Caki2 (cell line): ENCODE data around the gene GPR141. TPM values are rescaled to one million over a fixed set of nuclear protein-coding genes. Genes with fewer than 3 reads are reported as not detected.

Experiments
- DNase-seq: peaks from one replicate; pipeline ENCODE4 v3.0.0-alpha.2; 2015; ENCODE audit warnings: low read depth
- in situ Hi-C: cut with HindIII; loops from 2 replicates; pipeline ENCODE4 v1.10.0; 2016; ENCODE audit warnings: low sequenced_read_pairs, low pct_unique_long_range_greater_than_20kb, mixed read lengths
- total RNA-seq: library from RNA; depleted of rRNA; stranded (reverse); fragments of >200 nt; shearing (Covaris generic); gene quantifications from 2 replicates; pipeline ENCODE4 v1.2.3, GENCODE V29; 2014; ENCODE audit warnings: low replicate concordance; rRNA removed

GPR141 gene
- total RNA-seq, 1 experiment from 2014 or later: not detected

- no peak for DNase-seq
- in situ Hi-C loops: no loop called here
Measured at GRCh38 chr7:37765872-37766525, 82.4 kb downstream of the GPR141 start.

- DNase-seq: no peak
- in situ Hi-C loops: no loop called here
Measured at GRCh38 chr7:37768611-37769010, 85.0 kb downstream of the GPR141 start.

GRCh38 chr7:37769291-37769690 is 85.7 kb downstream of the GPR141 start:
- in situ Hi-C loops: no loop called here
- DNase-seq: no peak

GRCh38 chr7:37769726-37770125 is 86.2 kb downstream of the GPR141 start:
- in situ Hi-C loops: no loop called here
- DNase-seq: no peak

GRCh38 chr7:37770838-37771237 is 87.3 kb downstream of the GPR141 start:
- in situ Hi-C loops: no loop called here
- no peak for DNase-seq

DNA sequence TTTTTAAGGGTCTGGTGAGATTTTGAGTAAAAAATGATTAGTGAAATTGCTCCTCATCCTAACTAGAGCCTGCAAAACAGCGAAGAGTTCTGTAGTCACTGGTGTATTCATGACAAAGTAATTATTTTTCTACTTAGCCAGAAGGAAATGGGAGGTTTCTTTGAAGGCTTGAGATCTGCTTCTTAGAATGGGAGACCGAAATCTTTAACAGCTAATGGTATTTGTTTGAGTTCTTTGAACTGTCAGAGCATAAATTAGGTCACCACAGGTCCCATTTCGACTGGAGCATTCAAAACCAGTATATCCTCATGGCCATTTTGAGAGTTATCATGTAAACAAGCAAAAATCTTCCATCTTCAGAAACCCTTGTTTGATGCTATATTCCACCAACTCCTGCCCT is 87.8 kb downstream of the GPR141 start:
- in situ Hi-C loops: no loop called here
- no peak for DNase-seq

DNA sequence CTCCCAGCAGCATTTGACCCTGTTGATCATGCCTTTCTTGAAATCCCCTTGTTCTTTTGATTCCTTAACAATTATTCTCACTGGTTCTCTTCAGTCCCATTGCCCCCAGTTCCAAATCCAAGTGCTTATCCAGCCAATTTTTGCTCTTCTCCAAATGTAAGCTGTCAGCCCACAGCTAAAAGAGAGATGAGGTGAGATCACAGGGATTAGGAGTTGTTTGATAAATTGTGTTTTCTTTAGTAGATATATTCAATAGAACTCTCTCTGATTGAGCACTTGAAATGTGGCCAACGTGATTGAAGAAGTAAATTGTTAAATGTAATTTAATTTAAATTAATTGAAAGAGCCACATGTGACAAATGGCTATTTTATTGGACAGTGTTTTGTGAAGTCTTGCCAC is 88.2 kb downstream of the GPR141 start:
- in situ Hi-C loops: no loop called here
- no peak for DNase-seq

DNA sequence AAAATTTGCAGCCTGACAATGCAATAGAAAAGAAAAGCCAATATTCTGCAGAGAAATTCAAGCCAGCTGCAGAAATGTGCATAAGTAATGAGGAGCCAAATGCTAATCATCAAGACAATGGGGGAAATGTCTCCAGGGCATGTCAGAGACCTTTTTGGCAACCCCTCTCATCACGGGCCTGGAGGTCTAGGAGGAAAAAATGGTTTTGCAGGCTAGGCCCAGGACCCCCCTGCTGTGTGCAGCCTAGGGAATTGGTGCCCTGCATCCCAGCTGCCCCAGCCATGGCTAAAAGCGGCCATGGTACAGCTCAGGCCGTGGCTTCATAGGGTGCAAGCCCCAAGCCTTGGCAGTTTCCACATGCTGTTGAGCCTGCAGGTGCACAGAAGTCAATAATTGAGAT is 92.4 kb downstream of the GPR141 start:
- in situ Hi-C loops: no loop called here
- DNase-seq: no peak

DNA sequence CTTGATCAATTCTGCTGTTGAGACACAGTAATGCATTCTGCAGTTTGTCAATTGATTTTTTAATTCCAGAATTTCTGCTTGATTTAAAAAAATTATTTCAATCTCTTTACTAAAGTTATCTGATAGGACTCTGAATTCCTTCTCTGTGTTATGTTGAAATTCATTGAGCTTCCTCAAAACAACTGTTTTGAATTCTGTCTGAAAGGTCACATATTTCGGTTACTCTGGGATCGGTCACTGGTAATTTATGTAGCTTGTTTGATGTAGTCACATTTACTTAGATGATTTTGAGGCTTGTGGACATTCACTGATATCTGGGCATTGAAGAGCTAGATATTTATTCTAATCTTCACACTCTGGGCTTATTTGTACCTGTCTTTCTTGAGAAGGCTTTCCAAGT is 97.6 kb downstream of the GPR141 start:
- DNase-seq: no peak
- in situ Hi-C loops: no loop called here

DNA sequence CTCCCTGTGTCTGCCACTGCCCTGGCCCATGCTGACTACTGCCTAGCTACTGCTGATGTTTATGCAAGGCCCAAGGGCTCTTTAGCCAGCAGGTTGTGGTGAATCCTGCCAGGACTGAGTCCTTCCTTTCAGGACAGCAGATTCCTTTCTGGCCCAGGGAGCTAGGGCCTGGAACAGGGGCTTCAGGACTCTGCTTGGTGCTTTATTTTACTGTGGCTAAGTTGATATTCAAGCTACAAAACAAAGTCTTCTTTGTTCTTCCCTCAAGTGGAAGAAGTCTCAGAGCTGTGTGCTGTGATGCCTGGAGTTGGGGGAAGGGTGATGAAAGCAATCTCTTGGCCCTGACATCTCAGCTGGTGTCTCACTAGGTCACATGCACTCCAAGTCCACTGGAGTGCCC is 98.6 kb downstream of the GPR141 start:
- in situ Hi-C loops: no loop called here
- DNase-seq: no peak

GRCh38 chr7:37784015-37784414 is 100.4 kb downstream of the GPR141 start:
- in situ Hi-C loops: no loop called here
- DNase-seq: no peak

DNA sequence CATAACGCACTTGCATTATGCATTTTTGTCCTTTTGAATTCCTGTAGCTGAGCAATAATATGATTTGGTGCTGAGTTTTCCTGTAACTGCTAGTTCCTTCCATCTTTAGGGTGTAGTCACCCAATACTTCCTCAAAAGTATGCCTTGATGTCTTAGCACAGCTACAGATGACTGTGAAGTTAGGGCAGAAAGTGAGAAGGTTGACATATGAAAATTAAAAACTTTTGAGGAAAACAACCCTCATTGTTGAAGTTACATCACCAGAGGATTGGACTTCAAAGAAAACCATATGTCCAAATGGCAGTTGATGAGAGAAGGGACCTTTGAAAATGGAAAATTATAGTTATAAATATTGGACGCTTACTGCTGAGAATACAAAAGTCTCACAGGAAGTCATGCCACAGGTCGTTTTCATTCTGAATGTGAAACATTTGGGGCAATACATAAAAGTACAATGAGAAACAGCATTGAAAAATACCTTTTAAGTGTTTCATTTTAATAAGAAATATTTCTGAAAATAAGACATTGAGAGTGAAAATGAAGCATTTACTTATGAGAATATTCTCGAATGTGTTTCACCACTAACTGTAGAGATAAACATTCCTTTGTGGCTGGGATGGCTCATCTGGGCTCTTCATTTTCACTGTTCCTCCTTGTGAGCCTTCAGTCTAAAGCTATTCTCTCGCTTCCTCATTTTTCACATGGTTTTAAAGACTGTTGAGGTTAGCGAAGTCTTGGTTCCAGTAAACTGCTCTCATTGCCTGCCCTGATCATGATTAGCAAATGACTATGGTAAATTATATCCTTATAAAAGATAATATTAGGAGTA is 103.4 kb downstream of the GPR141 start:
- in situ Hi-C loops: no loop called here
- DNase-seq: no peak

Other genes starting within 250 kb of the GPR141 start
- gene ELMO1, start 234.9 kb upstream of the GPR141 start, total RNA-seq: 0.03 TPM in 1 of 2 replicates, not detected in the other
- gene NME8, start 164.8 kb downstream of the GPR141 start, total RNA-seq: not detected in 2 replicates
- gene SFRP4, start 233.1 kb downstream of the GPR141 start, total RNA-seq: 19.2 and 19.4 TPM in 2 replicates
- gene EPDR1, start 236.9 kb downstream of the GPR141 start, total RNA-seq: 250 and 305 TPM in 2 replicates